SU-DHL-6 (cell line): ENCODE measurements around the gene PINLYP.

Experiments
- EZH2phosphoT487 ChIP-seq: fragments of 200-600 bp; sonication (generic), shearing (Covaris generic); conservative IDR thresholded peaks from 2 replicates; pipeline ENCODE4 v1.6.1; 2018; ENCODE audit warnings: mild to moderate bottlenecking, antibody characterized with exemption, low read length, moderate library complexity, mixed read lengths
- TF ChIP-seq, protein P1 (sequence below): fragments of 200-600 bp; sonication (generic); IDR thresholded peaks from one replicate; pipeline ENCODE4 v1.5.1; 2017; ENCODE audit warnings: antibody characterized with exemption, mild to moderate bottlenecking, low read length, moderate library complexity; ENCODE audit not compliant: insufficient read depth, poor library complexity, severe bottlenecking

- no peak for TF ChIP-seq EZH2phosphoT487
- TF ChIP-seq, protein P1, sequence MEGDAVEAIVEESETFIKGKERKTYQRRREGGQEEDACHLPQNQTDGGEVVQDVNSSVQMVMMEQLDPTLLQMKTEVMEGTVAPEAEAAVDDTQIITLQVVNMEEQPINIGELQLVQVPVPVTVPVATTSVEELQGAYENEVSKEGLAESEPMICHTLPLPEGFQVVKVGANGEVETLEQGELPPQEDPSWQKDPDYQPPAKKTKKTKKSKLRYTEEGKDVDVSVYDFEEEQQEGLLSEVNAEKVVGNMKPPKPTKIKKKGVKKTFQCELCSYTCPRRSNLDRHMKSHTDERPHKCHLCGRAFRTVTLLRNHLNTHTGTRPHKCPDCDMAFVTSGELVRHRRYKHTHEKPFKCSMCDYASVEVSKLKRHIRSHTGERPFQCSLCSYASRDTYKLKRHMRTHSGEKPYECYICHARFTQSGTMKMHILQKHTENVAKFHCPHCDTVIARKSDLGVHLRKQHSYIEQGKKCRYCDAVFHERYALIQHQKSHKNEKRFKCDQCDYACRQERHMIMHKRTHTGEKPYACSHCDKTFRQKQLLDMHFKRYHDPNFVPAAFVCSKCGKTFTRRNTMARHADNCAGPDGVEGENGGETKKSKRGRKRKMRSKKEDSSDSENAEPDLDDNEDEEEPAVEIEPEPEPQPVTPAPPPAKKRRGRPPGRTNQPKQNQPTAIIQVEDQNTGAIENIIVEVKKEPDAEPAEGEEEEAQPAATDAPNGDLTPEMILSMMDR = no peak
Observed at GRCh38 chr19:43541920-43542650, 33.5 kb upstream of the PINLYP start.
